HG03025 (cell line): Measurements from ENCODE around the gene RAB36.

ENCODE experiments used
- ATAC-seq: cut with Tn5 transposase; IDR thresholded peaks from one replicate; pipeline ENCODE4 v1.9.1; 2021; ENCODE audit warnings: mild to moderate bottlenecking, moderate library complexity; ENCODE audit not compliant: unreplicated experiment, low FRiP score

Gene RAB36

GRCh38 chr22:23144932-23145877 is at the start of gene RAB36:
Gene RAB36, plus strand, starts transcription at chr22:23145477. Its CDS starts 1,140 bp downstream, at chr22:23146617.
- ATAC-seq, result no peak

GRCh38 chr22:23095733-23096342 is 49.4 kb upstream of the RAB36 start:
- no peak for ATAC-seq

DNA sequence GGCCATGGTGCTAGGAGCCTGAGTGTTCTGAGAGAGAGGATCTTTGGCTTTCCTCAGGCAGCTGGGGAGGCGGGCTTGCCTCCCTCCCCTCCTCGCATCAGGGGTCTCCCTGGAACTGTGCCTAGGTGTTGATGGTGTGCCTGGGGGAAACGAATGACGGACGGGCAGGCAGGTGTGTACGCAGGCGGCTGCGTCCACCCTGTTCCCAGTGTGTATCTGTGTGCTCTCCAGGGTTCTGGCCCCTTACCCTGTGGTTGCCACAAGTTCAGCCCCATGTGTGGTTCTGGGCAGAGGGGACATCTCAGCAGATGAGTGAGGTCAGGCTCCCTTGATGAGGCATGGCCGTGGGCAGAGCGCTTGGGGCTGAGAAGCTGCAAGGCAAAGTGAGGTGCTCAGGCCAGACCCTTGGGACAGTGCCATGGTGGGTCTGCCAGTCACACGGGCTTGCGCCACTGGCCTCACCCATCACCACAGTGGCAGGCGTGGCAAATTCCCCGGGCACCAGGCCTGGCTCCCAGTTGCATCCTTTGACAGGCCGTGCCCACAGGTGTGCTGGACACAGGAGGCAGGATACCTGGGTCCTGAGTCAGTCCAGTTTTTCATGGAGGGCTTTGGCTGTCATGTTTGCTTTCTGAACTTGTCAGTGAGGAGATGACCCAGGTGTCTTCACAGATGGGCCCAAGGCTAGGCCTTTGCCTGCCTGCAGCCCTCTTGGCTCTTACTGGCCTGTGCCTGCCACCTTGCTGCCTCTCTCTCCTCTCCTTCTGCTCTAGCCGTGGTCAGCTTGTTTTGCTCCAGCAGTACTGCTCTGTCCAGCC is 47.7 kb upstream of the RAB36 start:
- no peak for ATAC-seq

DNA sequence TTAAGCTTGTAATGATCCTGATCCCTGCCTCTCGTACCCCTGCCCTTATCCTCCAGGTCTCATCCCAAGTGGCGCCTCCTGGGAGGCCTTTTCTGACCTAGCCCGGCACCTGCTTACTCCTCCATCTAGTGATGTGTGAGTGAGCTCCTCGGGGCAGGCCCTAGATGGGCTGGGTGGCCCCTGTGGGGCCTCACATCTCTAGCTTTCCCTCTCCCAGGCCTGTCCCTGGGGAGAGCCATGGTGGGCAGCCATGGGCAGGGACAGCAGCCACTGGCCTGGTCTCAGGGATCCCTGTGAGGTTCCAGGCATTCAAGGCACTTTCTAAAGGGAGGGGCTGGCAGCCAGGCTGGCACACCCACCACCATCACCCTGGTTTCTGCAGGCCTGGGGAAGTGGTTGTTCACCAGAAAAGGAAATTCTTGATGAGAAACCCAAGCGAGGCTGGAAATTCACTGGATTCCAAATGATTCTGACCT is 47.0 kb upstream of the RAB36 start:
- ATAC-seq, result no peak

DNA sequence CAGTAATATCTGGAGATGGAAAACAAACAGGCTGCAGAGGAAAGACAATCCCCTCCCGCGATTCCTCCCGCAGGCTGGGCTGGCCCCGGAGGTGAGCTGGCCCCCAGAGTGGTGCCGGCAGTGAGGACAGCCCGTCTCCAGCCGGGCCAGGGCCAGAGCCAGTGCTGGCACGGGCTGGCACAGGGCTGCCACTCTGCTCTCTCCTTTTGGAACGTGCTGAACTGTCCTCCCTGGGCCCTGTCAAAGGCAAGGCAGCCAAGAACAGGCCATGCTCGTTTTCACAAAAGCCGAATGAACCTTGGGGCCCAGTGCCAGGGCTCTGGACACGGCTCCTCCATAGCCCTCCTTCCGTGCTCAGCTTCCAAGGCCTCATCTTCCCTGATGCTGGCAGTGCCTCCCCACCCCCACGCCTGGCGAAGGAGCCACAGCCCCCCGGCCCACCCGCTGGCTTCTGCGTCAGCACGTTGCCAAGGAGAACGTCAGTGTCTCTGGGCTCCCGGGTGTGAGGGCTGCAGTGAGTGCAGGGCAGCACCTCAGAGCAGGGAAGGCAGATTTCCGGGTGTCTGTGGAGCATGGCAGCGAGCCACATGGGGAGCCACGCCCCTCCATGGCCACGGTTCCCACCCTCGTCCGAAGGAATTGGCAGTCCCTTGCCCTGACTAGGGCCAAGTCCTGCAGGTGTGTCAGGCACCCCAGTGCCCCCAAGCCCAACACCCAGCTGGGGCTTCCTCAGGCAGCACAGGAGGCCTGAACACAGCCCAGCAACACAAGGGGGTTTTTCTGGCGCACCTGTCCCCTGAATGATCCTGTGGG is 46.4 kb upstream of the RAB36 start:
- ATAC-seq, result no peak

- no peak for ATAC-seq
Observed at GRCh38 chr22:23099531-23099804, 45.8 kb upstream of the RAB36 start.

DNA sequence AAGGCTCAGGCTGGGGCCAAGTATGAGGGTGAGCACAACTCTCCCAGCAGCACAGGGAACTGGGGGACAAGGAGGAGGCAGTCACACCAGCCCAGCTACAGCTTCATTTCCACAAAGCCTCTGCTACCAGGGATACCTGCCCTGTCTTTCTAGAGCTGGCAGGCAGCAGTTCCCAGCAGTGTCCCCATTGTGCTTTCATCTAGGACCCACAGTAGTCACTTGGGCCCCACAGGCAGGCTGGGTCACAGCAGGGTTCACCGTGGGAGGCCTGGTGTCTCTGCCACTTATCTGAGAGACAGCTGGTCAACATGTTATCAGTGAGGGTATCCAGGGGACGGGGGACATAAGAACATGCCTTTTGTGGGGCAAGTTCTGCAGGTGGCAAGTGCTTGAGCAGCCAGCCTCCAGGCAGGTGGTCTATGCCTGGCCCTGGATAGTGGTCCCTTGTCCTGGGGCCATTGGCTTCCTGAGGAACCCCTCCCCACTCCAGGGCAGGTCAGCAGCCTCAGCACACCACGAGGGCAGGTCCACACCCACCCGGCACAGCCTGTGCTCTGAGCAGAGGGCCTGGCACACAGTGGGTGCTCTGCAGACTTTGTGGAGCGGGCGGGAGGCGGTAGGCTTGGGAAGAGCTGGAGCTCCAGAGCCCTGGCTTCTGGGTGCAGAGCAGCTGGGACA is 45.0 kb upstream of the RAB36 start:
- no peak for ATAC-seq

GRCh38 chr22:23101524-23101923 is 43.8 kb upstream of the RAB36 start:
- no peak for ATAC-seq

GRCh38 chr22:23102002-23102655 is 43.1 kb upstream of the RAB36 start:
- ATAC-seq, result no peak

DNA sequence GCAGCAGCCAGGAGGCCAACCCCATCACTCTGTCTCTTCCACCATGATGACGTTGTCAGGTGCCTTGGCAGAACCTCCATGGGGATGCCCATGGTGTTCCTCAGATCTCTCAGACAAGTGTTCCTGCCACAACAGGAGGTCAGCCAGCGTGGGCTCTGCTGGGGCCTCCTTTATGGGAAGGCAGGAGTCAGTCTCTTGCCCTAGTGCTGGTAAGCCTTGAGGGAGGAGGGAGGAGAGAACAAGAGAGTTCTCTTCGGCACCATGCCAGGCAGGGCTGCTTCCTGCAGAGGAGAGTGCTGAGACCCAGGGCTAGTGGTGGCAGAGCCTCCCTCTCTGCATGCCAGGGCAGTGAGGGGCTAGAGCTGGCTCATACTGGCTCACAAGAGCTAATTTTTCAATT is 42.5 kb upstream of the RAB36 start:
- ATAC-seq, result no peak

DNA sequence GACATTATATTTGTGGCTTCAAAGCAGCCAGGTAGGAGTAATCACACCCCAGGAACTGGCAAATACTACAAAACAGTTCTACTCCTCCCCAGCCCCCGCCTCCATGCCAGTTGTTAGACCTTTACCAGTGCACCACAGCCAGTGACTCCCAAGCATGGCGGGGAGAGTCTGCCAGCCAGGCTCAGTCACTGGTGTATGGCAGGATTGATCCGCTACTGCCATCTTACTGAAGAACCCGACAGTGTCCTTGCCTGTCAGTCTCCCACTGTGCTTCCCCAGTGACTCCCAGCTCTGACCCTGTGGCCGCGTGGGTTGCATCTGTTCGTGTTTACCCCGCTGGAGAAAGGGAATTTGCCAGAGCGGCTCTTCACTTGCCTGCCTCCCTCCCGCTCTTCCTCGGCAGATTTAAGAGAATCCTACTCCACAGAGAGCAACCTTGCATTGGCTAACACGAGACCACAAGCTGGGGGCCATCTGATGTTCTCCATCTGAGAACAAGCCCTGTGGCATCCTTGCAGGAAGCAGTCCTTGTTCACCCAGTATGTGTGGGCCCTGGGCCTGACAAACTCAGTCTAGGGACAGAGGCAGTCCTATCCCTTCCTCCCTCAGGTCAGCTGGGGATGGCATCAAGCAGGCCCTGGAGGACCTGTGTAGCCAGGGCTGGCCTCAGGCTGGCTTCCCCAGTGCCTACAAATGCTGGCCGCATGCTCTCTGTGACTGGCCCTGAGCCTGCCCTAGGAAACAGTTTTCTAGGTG is 41.9 kb upstream of the RAB36 start:
- no peak for ATAC-seq

- no peak for ATAC-seq
Observed at GRCh38 chr22:23104187-23104971, 40.9 kb upstream of the RAB36 start.

DNA sequence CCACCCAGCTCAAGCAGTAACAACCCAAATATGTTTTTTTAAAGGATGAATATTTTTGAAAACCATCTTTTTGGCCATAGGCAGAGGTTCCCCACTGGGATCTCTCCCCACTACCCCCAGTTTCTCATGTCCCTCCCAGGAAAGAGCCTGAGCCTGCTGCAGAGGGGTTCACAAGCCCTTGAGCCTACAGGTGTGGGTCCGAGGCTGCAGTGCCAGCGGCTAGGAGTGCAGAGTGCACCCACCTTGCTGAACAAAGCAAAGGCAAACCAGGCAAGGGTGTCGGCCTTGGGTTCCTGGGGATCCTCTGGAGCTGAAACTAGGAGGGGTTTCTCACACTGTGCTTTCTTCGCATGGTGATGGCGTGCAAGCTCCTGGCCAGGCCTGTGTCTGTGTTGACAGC is 40.0 kb upstream of the RAB36 start:
- no peak for ATAC-seq

GRCh38 chr22:23105919-23106318 is 39.4 kb upstream of the RAB36 start:
- ATAC-seq, result no peak

GRCh38 chr22:23106344-23106743 is 38.9 kb upstream of the RAB36 start:
- no peak for ATAC-seq

- no peak for ATAC-seq
Observed at GRCh38 chr22:23106906-23107367, 38.3 kb upstream of the RAB36 start.

- ATAC-seq, result no peak
Observed at GRCh38 chr22:23107487-23108248, 37.6 kb upstream of the RAB36 start.
